ENCODE results near the gene NR4A3. TPM values are rescaled to one million over a fixed set of nuclear protein-coding genes. Genes with fewer than 3 reads are reported as not detected.

The NR4A3 gene
- total and polyA plus RNA-seq, 2 of the 13 experiments (the other 11 are each of a cell fraction or from before 2014, with no cell fraction given): 0.02 to 0.09 TPM

GRCh38 chr9:99819123-99819855 lies 2.4 kb upstream of the NR4A3 start (continued):
- peak; percentile 48; the same call in 1 of the 2 replicates for TF ChIP-seq RFXAP (CRISPR knock-in tag; IDR thresholded peaks at IDR 0.05; ENCODE audit: borderline replicate concordance)
- peak; percentile 54; the same call in 1 of the 2 replicates for TF ChIP-seq ZFP41 (CRISPR knock-in tag; IDR thresholded peaks at IDR 0.05; ENCODE audit: borderline replicate concordance)
- TF ChIP-seq ZNF232 (CRISPR knock-in tag; IDR thresholded peaks at IDR 0.05; ENCODE audit: borderline replicate concordance): peak; percentile 42; the same call in 1 of the 2 replicates
- TF ChIP-seq PHF20 (CRISPR knock-in tag; IDR thresholded peaks at IDR 0.05): peak; percentile 54; the same call in 1 of the 2 replicates
- 0 out of 2 replicates have a peak, but pooled peaks have one; percentile 11 for TF ChIP-seq ZHX2 (IDR thresholded peaks at IDR 0.05; ENCODE audit: low read depth)
- TF ChIP-seq ZHX2 (CRISPR knock-in tag; IDR thresholded peaks at IDR 0.05; ENCODE audit: borderline replicate concordance): no peak
- TF ChIP-seq HMGXB3 (CRISPR knock-in tag; IDR thresholded peaks at IDR 0.05; ENCODE audit: borderline replicate concordance): no peak
- peak; percentile 52; the same call in 1 of the 2 replicates for TF ChIP-seq ZNF563 (CRISPR knock-in tag; IDR thresholded peaks at IDR 0.05)
- TF ChIP-seq HDAC1 (CRISPR knock-in tag; IDR thresholded peaks at IDR 0.05): peak; percentile 55
- no peak; the same call in 1 of the 2 replicates for TF ChIP-seq ZNF253 (CRISPR knock-in tag; IDR thresholded peaks at IDR 0.05; ENCODE audit: borderline replicate concordance)
- TF ChIP-seq TCF7L2 (IDR thresholded peaks at IDR 0.05; ENCODE audit: low read depth, low read length): no peak
- TF ChIP-seq ZNF121 (CRISPR knock-in tag; IDR thresholded peaks at IDR 0.05): no peak
- TF ChIP-seq SP2 (CRISPR knock-in tag; IDR thresholded peaks at IDR 0.05): no peak
- TF ChIP-seq KLF12 (CRISPR knock-in tag; IDR thresholded peaks at IDR 0.05; ENCODE audit: borderline replicate concordance): no peak
- TF ChIP-seq ZNF7 (CRISPR knock-in tag; IDR thresholded peaks at IDR 0.05): no peak
- TF ChIP-seq ZNF777 (CRISPR knock-in tag; IDR thresholded peaks at IDR 0.05): peak; percentile 70; the same call in 1 of the 2 replicates
- TF ChIP-seq ZUFSP (CRISPR knock-in tag; IDR thresholded peaks at IDR 0.05; ENCODE audit: borderline replicate concordance): no peak

Data from HepG2 (cell line).